Measurements from ENCODE around the gene USP6NL. TPM values are rescaled to one million over a fixed set of nuclear protein-coding genes. Genes with fewer than 3 reads are reported as not detected.

USP6NL gene
- total RNA-seq, 1 experiment from 2014 or later: 38.7 TPM

DNA sequence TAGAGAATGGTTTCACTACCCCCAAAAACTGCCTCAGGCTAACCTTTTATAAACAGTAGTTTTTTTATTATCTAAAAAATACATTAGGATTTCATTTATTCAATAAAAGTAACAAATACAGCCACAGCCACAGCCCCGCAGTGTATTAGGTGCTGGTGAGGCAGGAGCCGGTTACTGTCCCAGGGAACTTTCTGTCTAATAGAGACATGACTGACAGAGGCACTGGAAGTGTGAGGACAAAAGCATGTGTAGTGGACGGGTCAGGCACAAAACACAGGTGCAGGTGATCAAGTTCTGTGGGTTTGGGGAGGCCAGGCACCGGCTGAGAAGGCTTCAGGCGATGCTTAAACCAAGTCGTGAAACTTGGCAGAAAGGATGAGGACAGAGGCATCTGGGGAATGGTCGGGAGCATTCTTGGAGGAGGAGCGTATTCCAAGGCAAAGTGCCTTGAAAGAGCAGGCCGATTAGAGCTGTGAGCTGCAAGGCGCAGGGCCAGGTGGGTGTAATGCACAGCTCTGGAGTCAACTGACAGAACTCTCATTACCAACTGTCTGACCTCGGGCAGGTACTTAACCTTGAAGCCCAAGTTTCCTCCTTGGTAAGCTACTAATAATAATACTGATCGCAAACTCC lies 138.2 kb downstream of the USP6NL start:
- POLR2A ChIA-PET (ENCODE audit: low non-redundant PET): no interaction called here
- H3K9me3 ChIP-seq (ENCODE audit: low read depth, low read length, poor library complexity, severe bottlenecking): no peaks in the 10 kb centered on the region
- intact Hi-C loops (cut with micrococcal nuclease; ENCODE audit: unreplicated experiment): no loop called here
- H3K4me3 ChIP-seq (ENCODE audit: low read depth, low read length, poor library complexity, severe bottlenecking): no peak overlapping the region
- no TSS peak for BruUV-seq (replicated peaks)
- H3K27me3 ChIP-seq (replicated peaks; ENCODE audit: insufficient read depth, low read depth, low read length, poor library complexity): no peaks in the 10 kb centered on the region
- no peaks in the 10 kb centered on the region for H3K4me1 ChIP-seq (ENCODE audit: insufficient read depth, low read length, poor library complexity, severe bottlenecking)
- DNase-seq (ENCODE audit: low spot score): no peak
- H3K27ac ChIP-seq (ENCODE audit: low read depth, low read length, poor library complexity, severe bottlenecking): no peak overlapping the region
- CTCF ChIA-PET: no interaction called here
- TF ChIP-seq, protein P1, sequence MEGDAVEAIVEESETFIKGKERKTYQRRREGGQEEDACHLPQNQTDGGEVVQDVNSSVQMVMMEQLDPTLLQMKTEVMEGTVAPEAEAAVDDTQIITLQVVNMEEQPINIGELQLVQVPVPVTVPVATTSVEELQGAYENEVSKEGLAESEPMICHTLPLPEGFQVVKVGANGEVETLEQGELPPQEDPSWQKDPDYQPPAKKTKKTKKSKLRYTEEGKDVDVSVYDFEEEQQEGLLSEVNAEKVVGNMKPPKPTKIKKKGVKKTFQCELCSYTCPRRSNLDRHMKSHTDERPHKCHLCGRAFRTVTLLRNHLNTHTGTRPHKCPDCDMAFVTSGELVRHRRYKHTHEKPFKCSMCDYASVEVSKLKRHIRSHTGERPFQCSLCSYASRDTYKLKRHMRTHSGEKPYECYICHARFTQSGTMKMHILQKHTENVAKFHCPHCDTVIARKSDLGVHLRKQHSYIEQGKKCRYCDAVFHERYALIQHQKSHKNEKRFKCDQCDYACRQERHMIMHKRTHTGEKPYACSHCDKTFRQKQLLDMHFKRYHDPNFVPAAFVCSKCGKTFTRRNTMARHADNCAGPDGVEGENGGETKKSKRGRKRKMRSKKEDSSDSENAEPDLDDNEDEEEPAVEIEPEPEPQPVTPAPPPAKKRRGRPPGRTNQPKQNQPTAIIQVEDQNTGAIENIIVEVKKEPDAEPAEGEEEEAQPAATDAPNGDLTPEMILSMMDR (conservative IDR thresholded peaks at IDR 0.05; ENCODE audit: low read depth, low read length): no peak
- TF ChIP-seq EZH2 (IDR thresholded peaks at IDR 0.05; ENCODE audit: borderline replicate concordance, low read depth, low read length, poor library complexity, severe bottlenecking): no peak
- no peaks in the 10 kb centered on the region for H3K36me3 ChIP-seq (ENCODE audit: insufficient read depth, low read length, poor library complexity, severe bottlenecking)

- intact Hi-C loops (cut with micrococcal nuclease; ENCODE audit: unreplicated experiment): no loop called here
- no peak for TF ChIP-seq EZH2 (IDR thresholded peaks at IDR 0.05; ENCODE audit: borderline replicate concordance, low read depth, low read length, poor library complexity, severe bottlenecking)
- TF ChIP-seq, protein P1 (conservative IDR thresholded peaks at IDR 0.05; ENCODE audit: low read depth, low read length): peak; percentile 88
- ChIA-PET POLR2A (ENCODE audit: low non-redundant PET) (no interaction called here), CTCF (no interaction called here)
- DNase-seq (ENCODE audit: low spot score): peak; percentile 72
- no peak overlapping the region for H3K4me3 ChIP-seq (ENCODE audit: low read depth, low read length, poor library complexity, severe bottlenecking)
- BruUV-seq (replicated peaks): no TSS peak
- no peaks in the 10 kb centered on the region for H3K27me3 ChIP-seq (replicated peaks; ENCODE audit: insufficient read depth, low read depth, low read length, poor library complexity)
- H3K4me1 ChIP-seq (ENCODE audit: insufficient read depth, low read length, poor library complexity, severe bottlenecking): no peaks in the 10 kb centered on the region
- H3K9me3 ChIP-seq (ENCODE audit: low read depth, low read length, poor library complexity, severe bottlenecking): no peaks in the 10 kb centered on the region
- no peaks in the 10 kb centered on the region for H3K36me3 ChIP-seq (ENCODE audit: insufficient read depth, low read length, poor library complexity, severe bottlenecking)
- H3K27ac ChIP-seq (ENCODE audit: low read depth, low read length, poor library complexity, severe bottlenecking): no peak overlapping the region
Observed at GRCh38 chr10:11472158-11472753, 139.2 kb downstream of the USP6NL start.

DNA sequence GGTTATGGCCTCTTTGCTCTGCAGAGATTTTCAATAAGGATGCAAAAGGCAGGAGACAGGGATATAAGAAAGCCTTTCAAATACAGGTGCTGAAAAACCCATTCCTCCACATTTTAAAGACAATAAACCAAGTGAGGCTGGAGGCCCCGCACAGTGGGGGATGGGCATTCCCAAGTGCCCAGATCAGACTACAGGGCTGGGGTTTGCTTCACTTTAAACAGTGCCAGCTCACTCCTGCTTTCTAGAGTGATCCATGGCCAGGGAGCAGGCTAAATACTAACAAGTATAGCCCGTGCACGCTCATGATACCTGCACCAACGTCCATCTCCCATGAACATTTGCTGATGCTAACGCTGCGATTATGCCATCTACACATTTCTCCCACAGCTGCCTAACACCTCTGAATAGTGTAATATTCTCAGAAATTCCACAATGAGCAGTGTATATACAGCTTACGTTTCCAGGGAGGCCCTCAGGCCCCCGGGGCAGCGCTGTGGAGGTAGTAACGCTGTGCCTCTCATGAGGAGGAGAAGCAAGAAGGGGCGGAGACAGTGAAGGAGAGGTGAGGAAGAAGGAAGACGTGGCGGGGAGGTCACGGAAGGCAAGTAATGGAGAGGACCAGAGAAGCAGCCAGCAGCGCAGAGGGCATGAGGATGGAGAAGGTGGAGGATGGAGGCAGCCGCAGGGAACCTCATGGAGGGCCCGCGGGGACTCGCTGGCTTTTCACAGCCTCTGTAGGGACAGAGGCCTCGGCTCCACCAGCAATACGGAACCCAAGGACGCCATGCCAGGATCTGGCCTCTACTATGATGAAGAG lies 141.7 kb downstream of the USP6NL start:
- H3K36me3 ChIP-seq (ENCODE audit: insufficient read depth, low read length, poor library complexity, severe bottlenecking): no peaks in the 10 kb centered on the region
- no peak overlapping the region for H3K27ac ChIP-seq (ENCODE audit: low read depth, low read length, poor library complexity, severe bottlenecking)
- CTCF ChIA-PET: no interaction called here
- POLR2A ChIA-PET (ENCODE audit: low non-redundant PET): no interaction called here
- H3K27me3 ChIP-seq (replicated peaks; ENCODE audit: insufficient read depth, low read depth, low read length, poor library complexity): no peaks in the 10 kb centered on the region
- no peaks in the 10 kb centered on the region for H3K4me1 ChIP-seq (ENCODE audit: insufficient read depth, low read length, poor library complexity, severe bottlenecking)
- intact Hi-C loops (cut with micrococcal nuclease; ENCODE audit: unreplicated experiment): no loop called here
- no peak overlapping the region for H3K4me3 ChIP-seq (ENCODE audit: low read depth, low read length, poor library complexity, severe bottlenecking)
- TF ChIP-seq, protein P1 (conservative IDR thresholded peaks at IDR 0.05; ENCODE audit: low read depth, low read length): no peak
- TF ChIP-seq EZH2 (IDR thresholded peaks at IDR 0.05; ENCODE audit: borderline replicate concordance, low read depth, low read length, poor library complexity, severe bottlenecking): no peak
- DNase-seq (ENCODE audit: low spot score): no peak
- H3K9me3 ChIP-seq (ENCODE audit: low read depth, low read length, poor library complexity, severe bottlenecking): no peaks in the 10 kb centered on the region
- BruUV-seq (replicated peaks): no TSS peak

All from A673 (cell line).